Left lobe of liver (tissue), 2 donors: ENCODE results near the gene PCDHA1. TPM values are rescaled to one million over a fixed set of nuclear protein-coding genes. Genes with fewer than 3 reads are reported as not detected.

ENCODE experiments used
- ATAC-seq: fragments of 200-7000 bp; cut with Tn5 transposase; one replicate; pipeline ENCODE4 v1.9.1; 2020; ENCODE audit warnings: mild to moderate bottlenecking, moderate library complexity
- DNase-seq: peaks from one replicate; pipeline ENCODE4 v3.0.0-alpha.2; 2020; ENCODE audit warnings: low spot score
- total RNA-seq: library from RNA; stranded (reverse); gene quantifications from one replicate; pipeline ENCODE4 v1.2.1, GENCODE V29; 2021
- donor health status: DM: no; HTN: no; CAD: no; lungs with moderate emphysema.
- donor health status: DM: no; HTN: yes; CAD: no.

The PCDHA1 gene
- total RNA-seq, 1 donor from 2014 or later = not detected

DNA sequence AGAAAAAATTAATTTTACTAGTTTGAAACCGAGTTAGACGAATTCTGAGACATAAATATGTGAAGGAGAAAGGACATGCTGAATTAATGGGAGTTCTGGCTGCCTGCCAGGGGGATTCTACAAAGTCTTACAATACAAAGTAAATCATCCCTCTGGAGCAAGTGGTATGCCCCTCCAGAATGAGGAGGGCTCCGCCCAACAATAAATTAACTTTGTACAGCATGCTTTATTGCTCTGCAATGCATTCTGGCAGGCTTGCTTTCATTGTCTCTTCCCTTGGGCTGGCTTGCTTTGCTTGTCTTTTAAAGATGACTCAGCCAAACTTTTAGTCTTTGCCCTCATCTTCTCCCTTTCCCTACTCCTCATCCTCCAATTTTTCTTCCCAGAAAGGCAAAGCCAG, 253.6 kb downstream of the PCDHA1 start:
- ATAC-seq (no peak), DNase-seq (no peak)

- DNase-seq (peak; percentile 46), ATAC-seq (peak; percentile 71)
Measured at GRCh38 chr5:141040093-141040770, 254.3 kb downstream of the PCDHA1 start.

GRCh38 chr5:141040771-141041426, 255.0 kb downstream of the PCDHA1 start:
- peak; percentile 99 for ATAC-seq
- DNase-seq = peak; percentile 88

DNA sequence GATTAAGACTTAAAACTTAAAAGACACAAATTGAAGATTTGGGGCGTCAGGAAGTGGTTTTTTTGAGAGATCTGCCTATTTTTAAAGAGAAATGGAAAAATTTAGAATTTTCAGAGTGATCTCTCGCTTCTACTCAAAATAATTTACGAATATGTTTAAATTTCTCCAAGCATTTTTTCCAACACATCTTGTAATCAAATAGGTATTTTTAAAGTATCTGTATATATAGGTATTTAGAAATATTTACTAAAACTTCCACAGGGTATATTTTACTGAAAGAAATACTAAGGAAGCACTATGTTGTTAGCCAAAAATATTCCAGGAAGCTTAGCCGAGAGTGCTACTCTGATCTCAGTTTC, 255.5 kb downstream of the PCDHA1 start:
- no peak for DNase-seq

GRCh38 chr5:141042555-141042954, 256.6 kb downstream of the PCDHA1 start:
- DNase-seq (no peak), ATAC-seq (no peak)

More for the DNA sequence above, 255.5 kb downstream of the PCDHA1 start:
- ATAC-seq = no peak

DNA sequence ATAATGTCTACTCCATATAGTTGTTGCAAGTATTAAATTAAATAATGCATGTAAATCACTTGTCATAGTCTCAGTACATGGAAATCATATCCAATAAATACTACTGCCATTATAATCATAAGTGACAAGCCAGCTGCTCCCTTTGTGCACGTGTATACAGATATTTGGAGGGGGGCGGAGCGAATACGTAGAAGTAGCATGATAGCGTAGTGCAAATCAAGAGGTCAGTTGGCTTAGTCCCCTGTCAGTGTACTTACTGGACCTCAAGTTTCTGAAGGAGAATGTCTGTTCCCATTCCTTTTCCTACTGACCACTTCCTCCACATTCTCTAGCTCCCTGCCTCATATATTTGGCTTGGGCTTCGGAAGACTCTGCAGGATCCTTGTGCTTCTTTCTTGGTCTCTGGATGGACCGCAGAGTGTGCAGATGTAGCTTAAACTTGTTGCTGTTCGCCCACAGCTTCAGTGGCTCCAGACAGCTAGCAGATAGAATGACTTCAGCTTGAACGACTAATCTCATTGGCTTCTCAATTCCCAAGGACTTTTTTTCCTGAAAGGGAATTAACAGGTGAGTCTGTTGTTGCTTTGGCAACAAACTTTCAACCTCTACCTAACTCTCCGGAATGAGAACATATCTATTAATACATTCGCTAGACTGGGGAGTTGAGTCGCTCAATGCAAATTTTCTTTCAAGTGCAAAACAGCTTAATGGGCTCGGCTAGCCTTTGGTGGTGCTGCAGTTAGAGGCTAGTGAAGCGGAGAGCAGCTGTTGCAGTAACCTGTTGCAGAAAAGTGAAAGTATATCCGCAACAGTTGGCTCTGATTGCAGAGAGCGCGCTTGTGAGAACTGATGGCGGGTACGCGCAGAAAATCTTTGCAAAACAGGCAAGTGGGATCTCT, 264.9 kb downstream of the PCDHA1 start, which contains the start of gene PCDHB1:
TSS of gene PCDHB1 (plus strand) at position 753 of the 899 bp plus-strand sequence. CDS start at position 850, 97 bp downstream.
- ATAC-seq (peak; percentile 91), DNase-seq (no peak)

DNA sequence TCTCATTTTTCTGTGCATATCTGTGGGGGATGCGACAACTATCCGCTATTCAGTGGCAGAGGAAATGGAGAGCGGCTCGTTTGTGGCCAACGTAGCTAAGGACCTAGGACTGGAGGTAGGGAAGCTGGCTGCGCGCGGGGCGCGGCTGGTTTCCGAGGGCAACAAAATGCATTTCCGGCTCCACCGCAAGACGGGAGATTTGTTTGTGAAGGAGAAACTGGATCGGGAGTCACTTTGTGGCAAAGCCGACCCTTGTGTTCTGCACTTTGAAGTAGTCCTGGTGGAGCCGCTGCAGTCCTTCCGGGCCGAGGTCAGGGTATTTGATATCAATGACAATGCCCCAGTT, 265.6 kb downstream of the PCDHA1 start:
- peak; percentile 59 for ATAC-seq
- DNase-seq = no peak

Other genes starting within 250 kb of the PCDHA1 start
- 11.3 TPM for gene EIF4EBP3, start 238.5 kb upstream of the PCDHA1 start, total RNA-seq
- 19.5 TPM for gene SRA1, start 228.7 kb upstream of the PCDHA1 start, total RNA-seq
- gene APBB3, start 221.5 kb upstream of the PCDHA1 start, total RNA-seq = 14.1 TPM
- gene SLC35A4, start 221.3 kb upstream of the PCDHA1 start, total RNA-seq = 32.0 TPM
- 211 TPM for gene CD14, start 153.0 kb upstream of the PCDHA1 start, total RNA-seq
- gene TMCO6, start 146.7 kb upstream of the PCDHA1 start, total RNA-seq = 15.6 TPM
- gene NDUFA2, start 138.5 kb upstream of the PCDHA1 start, total RNA-seq = 50.5 TPM
- gene IK, start 138.3 kb upstream of the PCDHA1 start, total RNA-seq = 25.4 TPM
- gene WDR55, start 121.2 kb upstream of the PCDHA1 start, total RNA-seq = 17.8 TPM
- gene DND1, start 112.6 kb upstream of the PCDHA1 start, total RNA-seq = 1.8 TPM
- gene HARS1, start 94.8 kb upstream of the PCDHA1 start, total RNA-seq = 48.9 TPM
- gene HARS2, start 94.7 kb upstream of the PCDHA1 start, total RNA-seq = 12.4 TPM
- gene ZMAT2, start 85.7 kb upstream of the PCDHA1 start, total RNA-seq = 18.0 TPM
- not detected for gene PCDHA2, start 8.7 kb downstream of the PCDHA1 start, total RNA-seq
- 0.05 TPM for gene PCDHA3, start 14.9 kb downstream of the PCDHA1 start, total RNA-seq
- gene PCDHA4, start 20.9 kb downstream of the PCDHA1 start, total RNA-seq = 0.05 TPM
- not detected for gene PCDHA5, start 35.5 kb downstream of the PCDHA1 start, total RNA-seq
- gene PCDHA6, start 41.8 kb downstream of the PCDHA1 start, total RNA-seq = not detected
- gene PCDHA7, start 48.1 kb downstream of the PCDHA1 start, total RNA-seq = not detected
- gene PCDHA8, start 55.0 kb downstream of the PCDHA1 start, total RNA-seq = not detected
- gene PCDHA9, start 62.2 kb downstream of the PCDHA1 start, total RNA-seq = not detected
- not detected for gene PCDHA10, start 69.8 kb downstream of the PCDHA1 start, total RNA-seq
- gene PCDHA11, start 82.8 kb downstream of the PCDHA1 start, total RNA-seq = 0.23 TPM
- gene PCDHA12, start 89.2 kb downstream of the PCDHA1 start, total RNA-seq = 0.08 TPM
- gene PCDHA13, start 96.0 kb downstream of the PCDHA1 start, total RNA-seq = 0.28 TPM
- gene PCDHAC1, start 140.2 kb downstream of the PCDHA1 start, total RNA-seq = 0.28 TPM
- 0.86 TPM for gene PCDHAC2, start 180.3 kb downstream of the PCDHA1 start, total RNA-seq